ENCODE results near the gene OR2T3.
"Not testable (repeated sequence)": the region's sequence is repeated elsewhere in the genome, so short reads cannot be mapped to it uniquely, and the experiment has no call there.

Gene OR2T3

DNA sequence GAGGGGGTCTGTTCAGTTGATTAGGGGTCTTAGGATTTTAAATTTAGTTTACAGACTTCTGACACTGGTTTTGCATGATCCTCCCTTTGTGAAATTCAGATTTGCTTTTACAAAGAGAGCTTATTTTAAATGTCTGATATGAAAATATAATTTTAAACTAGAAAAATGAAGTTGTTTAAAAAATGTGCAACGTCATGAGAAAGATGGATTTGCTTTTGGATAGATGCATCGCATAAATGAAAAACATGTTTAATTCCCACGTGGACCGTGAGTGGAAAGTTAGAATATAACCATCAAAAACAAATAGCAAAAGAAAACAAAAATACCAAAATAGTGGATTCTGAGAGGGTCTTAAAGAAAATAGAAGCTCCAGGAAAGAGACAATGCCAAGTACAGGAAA lies 2.0 kb upstream of the OR2T3 start:
- no peak for DNase-seq

GRCh38 chr1:248472111-248472510 lies 1.0 kb upstream of the OR2T3 start:
- DNase-seq, result not testable (repeated sequence)

DNA sequence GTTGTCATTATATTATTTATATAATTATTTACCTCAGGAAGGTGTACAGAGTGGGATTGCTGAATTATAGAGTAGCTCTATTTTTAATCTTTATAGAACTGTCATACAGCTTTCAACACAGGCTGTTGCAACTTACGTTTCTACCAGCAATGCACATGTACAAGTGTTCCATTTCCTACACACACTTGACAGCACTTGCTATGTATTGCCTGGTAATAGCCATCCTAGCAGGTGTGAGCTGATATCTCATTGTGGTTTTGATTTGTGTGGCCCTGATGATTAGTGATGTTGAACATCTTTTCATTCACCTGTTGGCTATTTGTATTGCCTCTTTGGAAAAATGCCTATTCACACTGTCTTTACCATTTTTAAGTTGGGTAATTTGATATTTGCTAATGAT lies 2.5 kb downstream of the OR2T3 start:
- DNase-seq, result not testable (repeated sequence)

DNA sequence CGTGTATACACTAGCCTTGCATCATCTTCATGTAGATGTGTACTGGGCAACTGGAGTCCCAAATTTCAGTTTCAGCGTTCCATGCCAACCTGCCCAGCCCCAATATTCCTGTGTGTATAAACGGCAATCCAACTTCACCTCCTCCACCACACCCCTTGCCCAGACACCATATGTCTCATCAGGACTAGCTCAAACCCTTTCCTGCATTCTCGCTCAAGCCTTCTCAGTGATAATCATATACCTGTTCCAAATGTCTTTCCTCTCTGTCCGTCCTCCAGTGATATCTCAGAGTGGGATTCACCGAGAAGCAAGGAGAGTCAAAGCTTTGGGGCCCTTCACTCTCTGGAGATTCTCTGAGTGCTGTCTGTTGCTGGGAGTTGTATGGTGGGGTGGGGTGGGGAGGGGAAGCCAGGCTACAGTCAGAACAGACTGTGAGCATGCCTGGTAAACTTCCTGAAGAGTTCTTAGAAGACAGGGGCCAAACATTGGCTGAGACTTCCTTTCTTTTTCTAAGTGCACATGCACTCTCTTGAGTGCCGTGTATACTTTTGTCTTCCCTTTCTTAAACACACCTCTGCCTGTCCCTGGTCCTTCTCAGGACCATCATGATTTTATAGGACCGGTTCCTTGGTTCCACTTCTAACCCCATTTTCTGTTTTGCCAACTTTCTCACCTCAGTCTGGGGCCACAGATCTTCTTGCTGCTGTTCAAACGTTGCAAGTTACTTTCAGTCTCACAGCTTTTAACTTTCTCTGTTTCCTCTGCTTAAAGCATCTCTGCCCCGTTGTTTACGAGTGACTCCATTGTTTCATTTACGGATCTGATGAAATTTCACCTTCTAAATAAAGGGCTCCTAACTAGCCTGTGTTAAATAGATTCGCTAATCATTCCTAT lies 8.8 kb downstream of the OR2T3 start:
- DNase-seq, result not testable (repeated sequence)

DNA sequence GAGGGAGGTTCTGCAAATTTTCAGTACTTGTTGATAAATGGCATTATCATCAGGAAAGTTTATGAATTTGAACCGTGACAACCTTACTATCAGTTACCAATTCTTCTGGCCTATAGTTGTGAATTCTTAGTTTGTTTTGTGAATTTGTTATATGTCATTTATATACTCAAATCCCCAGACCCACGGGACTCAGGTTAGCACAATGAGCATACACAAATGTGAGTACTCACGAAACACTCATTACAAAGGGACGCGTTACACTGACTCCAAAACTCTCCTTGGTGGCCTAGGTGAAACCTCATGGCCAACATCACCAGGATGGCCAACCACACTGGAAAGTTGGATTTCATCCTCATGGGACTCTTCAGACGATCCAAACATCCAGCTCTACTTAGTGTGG lies 15.1 kb downstream of the OR2T3 start, which contains the start of gene OR2T5:
Gene OR2T5, plus strand, starts transcription at position 301 of the 400 bp plus-strand sequence. Its CDS starts 0 bp downstream, at position 301.
- not testable (repeated sequence) for DNase-seq

- not testable (repeated sequence) for DNase-seq
These were observed 23.5 kb downstream of the OR2T3 start for GRCh38 chr1:248496661-248497060.

DNA sequence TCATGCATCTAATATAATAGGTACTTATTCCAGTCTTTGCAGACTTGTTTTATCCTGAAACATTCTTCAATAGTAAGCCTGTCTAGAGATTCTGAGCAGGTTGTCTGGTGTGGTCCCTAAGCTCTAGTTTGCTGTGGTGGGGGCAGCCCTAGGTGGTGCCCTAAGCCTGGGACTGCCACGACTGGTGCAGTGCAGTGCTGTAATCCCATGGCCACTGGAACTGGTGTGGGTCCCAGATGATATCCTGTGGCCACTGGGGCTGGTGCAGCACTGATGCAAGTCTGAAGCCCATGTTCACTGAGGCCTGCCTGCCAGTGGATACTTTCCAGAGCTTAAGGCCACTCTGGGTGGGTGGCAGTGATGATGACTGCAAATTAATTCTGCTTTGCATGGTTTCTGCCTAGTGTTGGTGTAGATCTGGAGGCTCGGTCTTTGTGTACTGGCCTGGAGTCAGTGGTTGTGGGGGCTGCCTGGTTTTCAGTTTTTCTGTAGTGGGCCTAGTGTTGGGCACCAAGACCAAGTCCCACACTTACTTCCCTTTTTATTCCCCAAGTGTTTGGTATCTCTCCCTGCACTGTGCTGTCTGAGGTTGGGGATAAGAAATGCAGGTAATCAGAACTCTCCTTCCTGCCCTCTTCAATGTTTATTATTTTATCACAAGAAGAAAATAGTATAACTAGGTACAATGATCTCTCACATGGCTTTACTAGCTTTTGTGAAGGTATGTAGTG lies 27.3 kb downstream of the OR2T3 start:
- not testable (repeated sequence) for DNase-seq

DNA sequence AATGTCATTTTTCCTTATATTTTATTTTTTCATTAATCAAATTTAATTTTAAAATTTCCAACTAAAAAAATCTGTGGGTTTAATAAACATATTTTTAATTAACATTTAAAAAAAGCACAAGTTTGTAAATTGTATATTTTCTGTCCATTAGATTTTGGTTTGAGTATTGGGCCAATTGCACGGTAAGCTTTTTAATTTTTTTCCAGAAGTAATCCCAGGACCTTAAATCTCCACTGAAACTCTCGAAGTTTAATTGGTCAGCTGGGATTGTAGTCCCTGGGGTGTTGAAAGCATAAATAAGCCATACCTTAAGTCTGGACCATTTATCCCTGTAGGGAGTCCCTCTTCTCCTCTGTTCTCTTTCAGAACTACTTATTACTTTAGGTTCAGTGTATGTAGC lies 34.6 kb downstream of the OR2T3 start, which contains the start of gene OR2G6:
Gene OR2G6, plus strand, starts transcription at position 301 of the 400 bp plus-strand sequence. CDS start 13,574 bp downstream, outside the sequence.
- not testable (repeated sequence) for DNase-seq

- not testable (repeated sequence) for DNase-seq
These were observed 37.1 kb downstream of the OR2T3 start for GRCh38 chr1:248510217-248510616.

- DNase-seq, result no peak
These were observed 48.7 kb downstream of the OR2T3 start for GRCh38 chr1:248521856-248522255.

Data from hypothalamus (tissue), 51 donors.